Right renal cortex interstitium (tissue), 3 donors: Measurements from ENCODE around the gene GRIP1. TPM values are rescaled to one million over a fixed set of nuclear protein-coding genes. Genes with fewer than 3 reads are reported as not detected.

Experiments used
- DNase-seq, 3 donors: peaks; one replicate each; pipeline ENCODE4 v3.0.0-alpha.2; 2013; ENCODE audit warnings: low read depth in 3 of 3, low spot score in 2 of 3
- polyA plus RNA-seq, 3 donors: library from polyadenylated mRNA; unstranded; fragments of 120-200 nt; gene quantifications; one replicate each; pipeline ENCODE4 v1.2.1, GENCODE V29; 2013; ENCODE audit not compliant: insufficient read length in 3 of 3

The GRIP1 gene
- polyA plus RNA-seq, 3 donors = 22.2 to 24.5 (median 23.4) TPM

GRCh38 chr12:66603981-66604479 is 74.8 kb downstream of the GRIP1 start:
- no peak for DNase-seq

GRCh38 chr12:66603461-66603860 is 75.4 kb downstream of the GRIP1 start:
- no peak for DNase-seq

- no peak for DNase-seq
Observed at GRCh38 chr12:66602483-66603143, 76.3 kb downstream of the GRIP1 start.

- DNase-seq = no peak
Observed at GRCh38 chr12:66600903-66601302, 78.0 kb downstream of the GRIP1 start.

GRCh38 chr12:66599816-66600215 is 79.1 kb downstream of the GRIP1 start:
- no peak for DNase-seq

- no peak for DNase-seq
Observed at GRCh38 chr12:66598608-66599007, 80.3 kb downstream of the GRIP1 start.

GRCh38 chr12:66598079-66598478 is 80.8 kb downstream of the GRIP1 start:
- DNase-seq = no peak

- DNase-seq = no peak
Observed at GRCh38 chr12:66596199-66596598, 82.7 kb downstream of the GRIP1 start.

GRCh38 chr12:66594688-66595087 is 84.2 kb downstream of the GRIP1 start:
- DNase-seq = no peak

- DNase-seq = no peak
Observed at GRCh38 chr12:66590275-66590985, 88.4 kb downstream of the GRIP1 start.

- DNase-seq = no peak
Observed at GRCh38 chr12:66589095-66589494, 89.8 kb downstream of the GRIP1 start.

GRCh38 chr12:66587912-66588311 is 91.0 kb downstream of the GRIP1 start:
- DNase-seq = no peak

GRCh38 chr12:66584673-66585072 is 94.2 kb downstream of the GRIP1 start:
- no peak for DNase-seq

- DNase-seq = no peak
Observed at GRCh38 chr12:66573605-66574004, 105.3 kb downstream of the GRIP1 start.

- no peak for DNase-seq
Observed at GRCh38 chr12:66572845-66573244, 106.0 kb downstream of the GRIP1 start.

- no peak for DNase-seq
Observed at GRCh38 chr12:66571361-66571915, 107.4 kb downstream of the GRIP1 start.

GRCh38 chr12:66563220-66563619 is 115.7 kb downstream of the GRIP1 start:
- DNase-seq = no peak

- no peak for DNase-seq
Observed at GRCh38 chr12:66555113-66555512, 123.8 kb downstream of the GRIP1 start.

- no peak for DNase-seq
Observed at GRCh38 chr12:66552716-66553115, 126.2 kb downstream of the GRIP1 start.

- DNase-seq = no peak
Observed at GRCh38 chr12:66550626-66551025, 128.2 kb downstream of the GRIP1 start.

- no peak for DNase-seq
Observed at GRCh38 chr12:66549050-66549389, 129.9 kb downstream of the GRIP1 start.
